NCI-H510A treated with DMSO at 0.1 percent for 48 hours (cell line): ENCODE measurements around the gene PPP6R3.

Experiments used
- DNase-seq: peaks from one replicate; lab custom pipeline; 2025; lab: John Stamatoyannopoulos, UW

The PPP6R3 gene, protein sequence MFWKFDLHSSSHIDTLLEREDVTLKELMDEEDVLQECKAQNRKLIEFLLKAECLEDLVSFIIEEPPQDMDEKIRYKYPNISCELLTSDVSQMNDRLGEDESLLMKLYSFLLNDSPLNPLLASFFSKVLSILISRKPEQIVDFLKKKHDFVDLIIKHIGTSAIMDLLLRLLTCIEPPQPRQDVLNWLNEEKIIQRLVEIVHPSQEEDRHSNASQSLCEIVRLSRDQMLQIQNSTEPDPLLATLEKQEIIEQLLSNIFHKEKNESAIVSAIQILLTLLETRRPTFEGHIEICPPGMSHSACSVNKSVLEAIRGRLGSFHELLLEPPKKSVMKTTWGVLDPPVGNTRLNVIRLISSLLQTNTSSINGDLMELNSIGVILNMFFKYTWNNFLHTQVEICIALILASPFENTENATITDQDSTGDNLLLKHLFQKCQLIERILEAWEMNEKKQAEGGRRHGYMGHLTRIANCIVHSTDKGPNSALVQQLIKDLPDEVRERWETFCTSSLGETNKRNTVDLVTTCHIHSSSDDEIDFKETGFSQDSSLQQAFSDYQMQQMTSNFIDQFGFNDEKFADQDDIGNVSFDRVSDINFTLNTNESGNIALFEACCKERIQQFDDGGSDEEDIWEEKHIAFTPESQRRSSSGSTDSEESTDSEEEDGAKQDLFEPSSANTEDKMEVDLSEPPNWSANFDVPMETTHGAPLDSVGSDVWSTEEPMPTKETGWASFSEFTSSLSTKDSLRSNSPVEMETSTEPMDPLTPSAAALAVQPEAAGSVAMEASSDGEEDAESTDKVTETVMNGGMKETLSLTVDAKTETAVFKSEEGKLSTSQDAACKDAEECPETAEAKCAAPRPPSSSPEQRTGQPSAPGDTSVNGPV

DNA sequence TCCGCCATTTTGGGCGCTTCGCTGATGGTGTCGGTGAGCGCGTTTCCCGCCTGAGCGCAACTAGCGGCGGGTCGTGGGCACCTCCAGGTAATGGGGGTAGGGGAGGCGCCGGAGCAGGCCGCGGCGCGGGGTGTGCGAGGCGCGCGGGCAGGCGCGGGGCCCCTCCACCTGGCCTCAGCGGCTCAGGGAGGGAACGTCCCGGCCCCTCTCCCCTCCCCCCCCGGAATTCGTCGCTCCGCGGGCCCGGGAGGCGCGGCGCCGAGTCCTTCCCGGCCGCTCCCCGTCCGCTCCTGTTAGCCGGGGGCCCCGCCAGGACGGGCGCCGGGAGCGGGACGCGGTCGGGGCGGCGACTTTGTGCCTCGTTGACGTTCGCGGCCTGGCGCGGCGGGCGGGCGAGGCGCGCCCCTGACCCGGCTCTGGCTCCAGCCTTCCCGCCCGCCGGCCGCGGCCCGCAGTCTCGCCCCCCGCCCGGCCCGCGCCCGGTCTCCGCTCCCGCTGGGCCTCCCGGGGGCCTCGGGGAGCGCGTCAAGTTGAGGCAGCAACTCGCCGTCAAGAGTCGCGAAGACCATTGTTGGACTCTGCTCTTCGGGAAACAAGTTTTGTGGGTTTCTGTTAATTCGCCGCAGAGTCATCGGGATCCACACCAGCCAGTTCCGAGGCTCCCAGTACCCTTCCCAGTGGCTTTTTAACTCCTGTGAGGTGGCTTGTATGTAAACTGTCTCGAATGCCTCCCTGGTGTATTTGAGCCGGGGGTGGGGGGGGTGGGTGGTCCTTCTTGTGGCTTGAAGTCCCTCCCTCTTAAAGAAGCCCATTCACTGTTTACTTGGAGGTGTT, at the start of gene PPP6R3:
PPP6R3 (plus strand) TSS at position 12 of the 834 bp plus-strand sequence. CDS start 76,913 bp downstream, outside the sequence.
- DNase-seq = peak; percentile 36

DNA sequence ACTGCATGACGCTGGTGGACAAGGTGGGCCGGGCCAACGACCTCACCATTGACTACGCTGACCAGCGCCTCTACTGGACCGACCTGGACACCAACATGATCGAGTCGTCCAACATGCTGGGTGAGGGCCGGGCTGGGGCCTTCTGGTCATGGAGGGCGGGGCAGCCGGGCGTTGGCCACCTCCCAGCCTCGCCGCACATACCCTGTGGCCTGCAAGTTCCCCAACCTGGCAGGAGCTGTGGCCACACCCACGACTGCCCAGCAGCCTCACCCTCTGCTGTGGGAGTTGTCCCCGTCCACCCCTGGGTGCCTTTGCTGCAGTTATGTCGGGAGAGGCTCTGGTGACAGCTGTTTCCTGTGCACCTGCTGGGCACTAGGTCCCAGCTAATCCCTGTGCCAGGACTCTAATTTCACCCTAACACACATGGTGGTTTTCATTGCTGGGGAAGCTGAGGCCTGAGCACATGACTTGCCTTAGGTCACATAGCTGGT, 49.0 kb upstream of the PPP6R3 start:
- DNase-seq = peak; percentile 61

DNA sequence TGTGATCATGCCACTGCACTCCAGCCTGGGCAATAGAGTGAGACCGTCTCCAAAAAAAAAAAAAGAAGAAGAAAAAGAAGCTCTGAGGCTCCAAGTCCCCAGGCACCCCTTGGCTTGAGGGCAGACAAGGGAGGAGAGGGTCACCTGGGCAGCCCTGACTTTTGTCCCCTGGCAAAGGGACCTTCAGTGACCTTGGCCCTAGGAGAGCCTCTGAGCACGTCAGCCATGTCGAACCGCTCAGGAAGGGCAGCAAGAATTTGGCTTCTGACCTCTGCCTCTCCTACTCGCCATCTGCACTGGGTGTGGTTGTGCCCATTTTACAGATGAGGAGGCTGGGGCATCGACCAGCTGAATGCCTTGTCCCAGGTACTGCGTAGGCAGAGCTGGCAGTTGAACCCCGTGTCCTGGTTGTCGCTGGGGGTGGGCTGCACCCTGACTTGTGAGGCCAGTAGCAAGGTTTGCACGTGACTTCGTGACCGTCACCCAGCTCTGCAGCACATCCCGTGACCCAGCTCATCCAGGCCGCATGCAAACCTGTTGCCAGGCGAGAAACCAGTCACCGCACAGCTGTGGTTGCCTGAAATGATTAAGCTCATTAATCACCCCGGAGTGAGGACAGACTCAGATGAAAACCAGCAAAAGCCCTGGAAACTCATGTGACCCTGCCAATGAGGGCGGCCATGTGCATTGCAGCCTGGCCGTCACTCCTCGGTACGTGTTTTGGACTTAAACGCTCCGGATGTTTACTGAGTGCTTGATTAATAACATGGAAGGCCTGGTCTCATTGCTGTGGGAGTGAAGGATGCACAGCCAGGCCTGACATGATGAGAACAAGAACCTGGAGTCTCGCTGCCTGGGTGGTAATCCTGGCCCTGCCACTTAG, 47.7 kb upstream of the PPP6R3 start:
- no peak for DNase-seq

DNA sequence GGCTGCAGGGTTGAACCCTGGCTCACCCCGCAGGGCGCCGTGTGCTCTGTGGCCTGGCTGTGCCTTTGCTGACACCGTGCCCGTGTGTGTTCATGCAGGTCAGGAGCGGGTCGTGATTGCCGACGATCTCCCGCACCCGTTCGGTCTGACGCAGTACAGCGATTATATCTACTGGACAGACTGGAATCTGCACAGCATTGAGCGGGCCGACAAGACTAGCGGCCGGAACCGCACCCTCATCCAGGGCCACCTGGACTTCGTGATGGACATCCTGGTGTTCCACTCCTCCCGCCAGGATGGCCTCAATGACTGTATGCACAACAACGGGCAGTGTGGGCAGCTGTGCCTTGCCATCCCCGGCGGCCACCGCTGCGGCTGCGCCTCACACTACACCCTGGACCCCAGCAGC, 47.0 kb upstream of the PPP6R3 start:
- no peak for DNase-seq

DNA sequence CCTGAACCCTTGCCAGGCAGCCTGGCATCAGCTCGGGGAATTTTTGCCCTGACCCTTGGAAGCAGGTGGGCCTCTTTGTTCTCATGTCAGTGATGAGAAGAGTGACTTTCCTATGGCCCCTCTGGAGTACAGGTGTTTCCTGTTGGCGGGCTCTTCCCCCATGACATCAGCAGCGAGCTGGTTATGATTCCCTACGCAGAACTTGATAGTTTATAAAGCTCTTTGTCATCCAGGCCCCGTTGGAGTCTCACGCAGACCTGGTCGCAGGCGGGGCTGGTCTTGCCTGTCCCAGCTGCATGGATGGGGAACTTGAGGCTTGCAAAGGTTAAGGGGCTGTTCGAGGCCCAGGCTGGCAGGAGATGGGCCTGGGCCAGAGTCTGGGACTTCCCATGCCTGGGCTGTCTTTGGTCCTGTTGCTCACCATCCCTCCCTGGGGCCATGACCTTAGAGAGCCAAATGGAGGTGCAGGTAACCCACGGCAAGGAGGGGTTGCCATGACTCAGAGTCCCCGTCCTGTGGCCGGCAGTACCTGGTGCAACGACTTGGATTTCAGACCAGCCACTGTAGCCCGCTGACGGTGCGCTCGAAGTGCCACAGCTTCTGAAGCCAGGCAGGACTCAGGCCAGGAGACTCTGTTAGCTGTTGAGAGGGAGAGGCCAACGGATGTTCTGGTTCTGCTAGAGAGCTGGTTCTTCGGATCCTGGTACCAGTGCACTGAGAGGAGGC, 45.9 kb upstream of the PPP6R3 start:
- no peak for DNase-seq

DNA sequence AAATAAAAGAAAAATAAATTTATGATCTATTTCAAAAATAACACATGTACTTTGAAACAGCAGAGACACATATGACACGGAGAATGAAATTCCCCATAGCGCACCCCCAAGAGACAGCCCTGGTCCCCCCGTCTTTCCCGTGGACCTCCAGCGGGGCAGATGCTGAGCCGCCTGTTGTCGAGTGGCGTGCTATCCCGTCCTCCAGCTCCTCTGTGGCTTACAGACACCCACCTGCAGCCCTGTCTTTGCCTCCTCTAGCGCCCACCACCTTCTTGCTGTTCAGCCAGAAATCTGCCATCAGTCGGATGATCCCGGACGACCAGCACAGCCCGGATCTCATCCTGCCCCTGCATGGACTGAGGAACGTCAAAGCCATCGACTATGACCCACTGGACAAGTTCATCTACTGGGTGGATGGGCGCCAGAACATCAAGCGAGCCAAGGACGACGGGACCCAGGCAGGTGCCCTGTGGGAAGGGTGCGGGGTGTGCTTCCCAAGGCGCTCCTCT, 44.4 kb upstream of the PPP6R3 start:
- DNase-seq = no peak

DNA sequence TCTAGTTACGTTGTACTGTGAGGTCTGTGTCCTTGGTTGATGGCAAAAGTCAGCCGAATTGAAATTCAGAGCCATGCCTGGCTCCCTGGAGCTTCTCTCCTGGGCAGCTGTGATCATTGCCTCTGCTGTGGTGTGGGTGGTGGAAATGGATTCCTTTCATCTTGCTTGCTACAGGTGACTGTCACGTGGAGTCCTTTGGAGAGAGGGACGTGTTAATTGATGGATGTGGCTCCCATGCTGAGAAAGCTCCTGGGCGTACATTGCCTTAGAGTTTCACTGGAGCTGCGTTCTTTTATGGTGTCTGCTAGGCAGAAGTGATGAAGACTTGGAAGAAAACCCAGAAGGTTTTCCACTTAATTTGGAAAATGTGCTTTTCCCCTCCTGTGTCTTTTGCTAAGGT, 41.9 kb upstream of the PPP6R3 start:
- DNase-seq = no peak

DNA sequence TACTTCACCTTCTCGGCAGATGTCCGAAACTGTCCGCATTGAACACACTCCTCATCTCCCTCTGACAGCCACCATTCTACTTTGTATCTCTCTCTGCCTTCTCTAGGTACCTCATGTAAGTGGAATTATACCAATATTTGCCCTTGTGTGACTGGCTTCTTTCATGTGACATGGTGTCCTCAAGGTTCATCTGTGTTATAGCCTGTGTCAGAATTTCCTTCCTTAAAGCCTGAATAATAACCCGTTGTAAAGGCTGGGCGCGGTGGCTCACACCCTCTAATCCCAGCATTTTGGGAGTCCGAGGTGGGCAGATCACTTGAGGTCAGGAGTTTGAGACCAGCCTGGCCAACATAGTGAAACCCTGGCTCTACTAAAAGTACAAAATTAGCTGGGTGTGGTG, 40.4 kb upstream of the PPP6R3 start:
- DNase-seq = no peak

DNA sequence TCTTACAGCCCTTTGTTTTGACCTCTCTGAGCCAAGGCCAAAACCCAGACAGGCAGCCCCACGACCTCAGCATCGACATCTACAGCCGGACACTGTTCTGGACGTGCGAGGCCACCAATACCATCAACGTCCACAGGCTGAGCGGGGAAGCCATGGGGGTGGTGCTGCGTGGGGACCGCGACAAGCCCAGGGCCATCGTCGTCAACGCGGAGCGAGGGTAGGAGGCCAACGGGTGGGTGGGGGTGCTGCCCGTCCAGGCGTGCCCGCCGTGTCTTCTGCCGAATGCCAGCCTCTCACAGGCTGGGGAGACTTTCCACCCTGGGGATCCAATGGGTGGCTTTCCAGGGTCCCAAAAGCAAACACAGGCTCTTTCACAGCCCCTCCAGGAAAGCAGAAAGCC, 37.1 kb upstream of the PPP6R3 start:
- DNase-seq = no peak

DNA sequence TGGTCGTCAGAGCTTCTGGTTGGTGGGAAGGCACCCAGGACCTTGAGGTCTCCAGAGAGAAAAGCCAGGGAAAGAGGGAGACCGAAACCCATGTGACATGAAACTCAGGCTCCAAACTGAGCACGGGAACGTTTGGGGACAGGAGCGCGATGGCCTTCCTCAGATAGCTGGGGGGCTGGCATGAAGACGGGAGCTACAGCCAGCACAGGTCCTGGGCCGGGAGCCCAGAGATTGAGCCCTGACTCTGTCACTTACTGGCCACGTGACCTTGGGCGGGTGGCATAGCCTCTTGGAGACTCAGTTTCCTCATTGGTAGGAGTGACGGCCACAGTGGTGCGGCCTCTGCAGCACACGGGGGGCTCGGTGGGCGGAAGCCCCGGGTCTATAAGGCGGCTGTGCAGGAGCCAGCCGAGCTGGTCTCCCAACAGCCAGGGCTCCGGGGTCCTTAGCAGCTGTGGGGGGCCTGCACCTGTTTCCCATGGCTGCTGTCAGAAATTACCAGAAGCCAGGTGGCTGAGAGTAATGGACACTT, 36.4 kb upstream of the PPP6R3 start:
- DNase-seq = no peak

DNA sequence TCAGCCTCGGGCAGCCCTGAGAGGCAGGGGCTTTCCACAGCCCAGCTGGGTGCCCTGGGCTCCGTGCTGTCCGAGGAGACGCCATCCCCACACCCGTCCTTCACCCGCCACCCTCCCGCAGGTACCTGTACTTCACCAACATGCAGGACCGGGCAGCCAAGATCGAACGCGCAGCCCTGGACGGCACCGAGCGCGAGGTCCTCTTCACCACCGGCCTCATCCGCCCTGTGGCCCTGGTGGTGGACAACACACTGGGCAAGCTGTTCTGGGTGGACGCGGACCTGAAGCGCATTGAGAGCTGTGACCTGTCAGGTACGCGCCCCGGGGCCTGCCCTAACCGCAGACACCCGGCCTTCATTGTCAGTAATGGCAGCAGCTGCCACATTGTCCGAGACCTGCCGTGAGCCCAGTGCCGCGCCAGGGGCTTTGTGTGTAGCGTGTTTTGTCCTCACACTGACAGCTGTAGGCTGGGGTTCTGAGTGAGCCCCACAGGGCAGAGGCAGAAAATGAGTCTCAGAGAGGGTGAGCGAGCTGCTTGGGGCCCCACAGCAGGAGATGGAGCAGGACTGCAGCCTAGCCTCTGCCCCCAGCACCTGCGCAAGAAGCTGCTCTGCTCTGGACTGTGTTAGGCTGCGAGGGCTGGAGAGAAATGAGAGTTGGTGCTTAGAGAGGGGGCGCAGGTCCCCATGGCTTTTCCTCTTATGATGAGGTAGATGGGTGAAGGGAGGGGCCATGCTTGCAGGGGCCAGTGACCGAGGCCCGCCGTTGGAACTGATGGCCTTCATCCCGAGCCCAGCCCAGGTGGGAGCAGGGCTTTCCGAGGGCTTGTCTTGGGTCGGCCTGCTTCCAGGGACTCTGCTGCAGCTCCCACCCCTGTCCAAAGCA, 35.3 kb upstream of the PPP6R3 start:
- no peak for DNase-seq

DNA sequence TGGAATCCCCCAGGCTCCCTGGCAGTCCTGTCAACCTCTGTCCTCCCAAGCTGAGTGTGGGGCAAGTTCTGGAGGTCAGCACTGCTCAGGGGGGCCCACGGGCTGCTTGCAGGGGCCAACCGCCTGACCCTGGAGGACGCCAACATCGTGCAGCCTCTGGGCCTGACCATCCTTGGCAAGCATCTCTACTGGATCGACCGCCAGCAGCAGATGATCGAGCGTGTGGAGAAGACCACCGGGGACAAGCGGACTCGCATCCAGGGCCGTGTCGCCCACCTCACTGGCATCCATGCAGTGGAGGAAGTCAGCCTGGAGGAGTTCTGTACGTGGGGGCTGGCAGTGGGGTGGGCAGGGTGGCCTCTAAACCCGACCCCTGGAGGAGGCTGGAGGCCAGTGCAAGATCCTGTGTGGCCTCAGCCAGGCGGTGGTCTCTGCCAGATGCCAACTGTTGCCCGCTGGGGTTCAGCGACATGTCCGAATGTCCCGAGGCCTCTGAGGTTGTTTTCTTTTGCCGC, 34.6 kb upstream of the PPP6R3 start:
- DNase-seq = no peak

DNA sequence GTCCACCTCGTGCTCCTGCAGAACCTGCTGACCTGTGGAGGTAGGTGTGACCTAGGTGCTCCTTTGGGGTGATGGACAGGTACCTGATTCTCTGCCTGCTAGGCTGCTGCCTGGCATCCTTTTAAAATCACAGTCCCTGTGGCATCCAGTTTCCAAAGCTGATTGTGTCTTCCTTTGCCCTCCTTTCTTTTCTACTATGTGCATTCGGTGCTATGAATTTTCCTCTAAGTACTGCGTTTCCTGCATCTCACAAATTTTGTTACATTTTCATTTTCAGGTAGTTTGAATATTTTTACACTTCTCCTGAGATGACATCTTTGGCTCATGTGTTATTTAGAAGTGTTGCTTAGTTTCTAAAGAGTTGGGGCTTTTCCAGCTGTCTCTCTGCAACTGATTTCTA, 30.9 kb upstream of the PPP6R3 start:
- no peak for DNase-seq

DNA sequence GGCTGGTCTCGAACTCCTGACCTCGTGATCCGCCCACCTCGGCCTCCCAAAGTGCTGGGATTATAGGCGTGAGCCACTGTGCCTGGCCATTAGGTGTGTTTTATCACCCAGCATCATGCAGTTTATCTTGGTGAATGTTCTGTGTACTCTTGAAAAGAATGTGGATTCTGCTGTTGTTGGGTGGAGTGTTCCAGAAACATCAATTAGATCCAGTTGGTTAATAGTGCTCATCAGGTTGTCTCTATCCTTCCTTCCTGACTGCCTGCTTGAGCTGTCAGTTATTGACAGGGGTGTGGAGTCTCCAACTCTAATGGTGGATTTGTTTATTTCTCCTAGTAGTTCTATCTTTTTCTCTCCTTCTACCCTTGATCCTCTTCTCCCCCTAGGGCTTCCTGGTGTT, 30.2 kb upstream of the PPP6R3 start:
- DNase-seq = no peak

DNA sequence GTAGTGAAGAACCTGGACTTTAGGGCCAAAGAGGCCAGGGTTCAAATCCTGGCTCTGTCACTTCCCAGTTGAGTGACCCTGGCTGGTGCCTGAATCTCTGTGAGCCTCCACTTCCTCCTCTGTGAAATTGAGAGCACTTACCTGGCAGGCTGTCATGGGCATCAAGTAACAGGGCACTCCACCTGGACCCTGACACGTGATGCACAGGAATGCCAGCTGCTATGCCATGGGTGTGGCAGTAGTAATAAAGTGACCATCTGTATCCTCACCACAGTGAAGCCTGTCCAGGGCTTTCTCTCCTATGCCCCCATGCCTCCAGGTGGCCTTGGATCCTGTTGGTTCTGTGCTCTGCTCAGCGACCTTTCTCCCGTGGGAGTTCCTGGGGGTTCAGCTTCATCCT, 29.8 kb upstream of the PPP6R3 start:
- peak; percentile 61 for DNase-seq

DNA sequence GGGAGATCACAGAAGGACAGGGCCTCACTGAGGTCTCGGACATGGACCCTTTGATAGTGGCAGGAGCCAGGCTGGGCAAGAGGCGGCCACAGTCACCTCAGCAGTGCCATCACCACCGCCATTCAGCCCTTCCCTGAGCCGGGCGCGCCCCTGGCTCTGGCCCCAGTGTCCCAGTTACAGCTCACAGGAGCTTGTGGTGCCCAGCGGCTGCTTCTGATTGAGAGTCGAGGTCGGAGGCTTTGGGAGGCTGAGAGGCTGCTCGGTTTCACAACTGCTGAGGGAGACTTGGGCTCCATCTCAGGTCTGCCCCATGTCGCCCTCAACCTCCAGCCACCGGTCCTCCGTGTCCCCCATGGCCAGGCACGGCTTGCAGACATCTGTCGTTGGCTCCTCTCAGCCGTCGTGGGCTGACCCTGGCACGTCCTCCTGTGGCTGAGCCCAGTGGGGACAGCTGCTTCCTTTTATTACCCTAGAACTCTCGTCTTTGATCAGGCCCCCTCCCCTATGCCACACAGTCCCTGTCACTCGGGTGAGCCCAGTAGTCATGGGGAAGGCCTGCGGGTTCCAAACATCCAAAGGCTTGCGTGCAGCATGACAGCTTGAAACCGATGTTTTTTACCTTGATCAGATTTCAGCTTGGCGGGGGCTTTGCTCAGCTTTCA, 28.4 kb upstream of the PPP6R3 start:
- DNase-seq = no peak

DNA sequence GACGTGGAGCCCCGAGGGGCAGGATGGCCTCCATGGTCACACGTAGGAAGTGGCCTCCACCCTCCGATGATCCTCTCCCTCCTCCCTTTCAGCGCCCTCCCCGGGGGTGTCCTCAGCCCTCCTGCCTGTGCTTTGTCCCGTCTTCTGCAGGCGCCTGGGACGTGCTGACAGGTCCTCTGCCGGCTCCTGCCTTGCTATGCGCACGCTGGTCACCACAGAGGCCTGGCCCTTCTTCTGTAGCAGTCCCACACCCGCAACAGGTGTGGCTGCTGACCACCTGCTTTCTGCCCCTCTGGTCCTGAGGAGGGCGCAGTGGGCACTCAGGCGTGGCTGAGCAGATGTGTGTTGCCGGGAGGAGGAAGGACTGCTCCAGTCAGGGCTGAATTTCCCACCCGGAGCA, 27.7 kb upstream of the PPP6R3 start:
- no peak for DNase-seq

DNA sequence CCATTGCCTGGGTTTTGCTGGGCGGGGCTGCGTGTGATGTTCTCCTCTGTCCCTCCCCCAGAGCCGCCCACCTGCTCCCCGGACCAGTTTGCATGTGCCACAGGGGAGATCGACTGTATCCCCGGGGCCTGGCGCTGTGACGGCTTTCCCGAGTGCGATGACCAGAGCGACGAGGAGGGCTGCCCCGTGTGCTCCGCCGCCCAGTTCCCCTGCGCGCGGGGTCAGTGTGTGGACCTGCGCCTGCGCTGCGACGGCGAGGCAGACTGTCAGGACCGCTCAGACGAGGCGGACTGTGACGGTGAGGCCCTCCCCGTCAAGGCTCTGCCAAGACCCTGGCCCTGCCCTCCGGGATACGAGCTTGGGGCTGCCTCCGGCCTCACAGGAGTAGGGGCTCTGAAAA, 27.0 kb upstream of the PPP6R3 start:
- DNase-seq = no peak
